ENCODE results near the gene BIRC5.
"Not testable (repeated sequence)": the region's sequence is repeated elsewhere in the genome, so short reads cannot be mapped to it uniquely, and the experiment has no call there.

Gene BIRC5

GRCh38 chr17:78241277-78242023, 27.4 kb downstream of the BIRC5 start:
- DNase-seq, result no peak

- no peak for DNase-seq
Measured at GRCh38 chr17:78242024-78242742, 28.1 kb downstream of the BIRC5 start.

DNA sequence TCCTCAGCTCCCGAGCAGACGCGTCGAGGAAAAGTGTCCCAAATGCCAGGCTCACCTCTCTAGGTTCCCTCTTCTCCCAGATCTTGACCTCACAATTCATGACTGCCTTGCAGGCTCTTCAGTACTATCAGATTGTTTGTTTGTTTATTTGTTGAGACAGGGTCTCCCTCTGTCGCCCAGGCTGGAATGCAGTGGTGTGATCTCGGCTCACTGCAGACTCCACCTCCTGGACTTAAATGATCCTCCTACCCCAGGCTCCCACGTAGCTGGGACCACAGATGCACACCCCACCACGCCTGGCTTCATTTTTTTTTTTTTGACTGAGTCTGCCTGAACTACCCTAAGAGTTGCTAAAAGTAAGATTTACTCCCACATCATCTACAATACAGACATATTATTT, 33.3 kb downstream of the BIRC5 start:
- no peak for DNase-seq

DNA sequence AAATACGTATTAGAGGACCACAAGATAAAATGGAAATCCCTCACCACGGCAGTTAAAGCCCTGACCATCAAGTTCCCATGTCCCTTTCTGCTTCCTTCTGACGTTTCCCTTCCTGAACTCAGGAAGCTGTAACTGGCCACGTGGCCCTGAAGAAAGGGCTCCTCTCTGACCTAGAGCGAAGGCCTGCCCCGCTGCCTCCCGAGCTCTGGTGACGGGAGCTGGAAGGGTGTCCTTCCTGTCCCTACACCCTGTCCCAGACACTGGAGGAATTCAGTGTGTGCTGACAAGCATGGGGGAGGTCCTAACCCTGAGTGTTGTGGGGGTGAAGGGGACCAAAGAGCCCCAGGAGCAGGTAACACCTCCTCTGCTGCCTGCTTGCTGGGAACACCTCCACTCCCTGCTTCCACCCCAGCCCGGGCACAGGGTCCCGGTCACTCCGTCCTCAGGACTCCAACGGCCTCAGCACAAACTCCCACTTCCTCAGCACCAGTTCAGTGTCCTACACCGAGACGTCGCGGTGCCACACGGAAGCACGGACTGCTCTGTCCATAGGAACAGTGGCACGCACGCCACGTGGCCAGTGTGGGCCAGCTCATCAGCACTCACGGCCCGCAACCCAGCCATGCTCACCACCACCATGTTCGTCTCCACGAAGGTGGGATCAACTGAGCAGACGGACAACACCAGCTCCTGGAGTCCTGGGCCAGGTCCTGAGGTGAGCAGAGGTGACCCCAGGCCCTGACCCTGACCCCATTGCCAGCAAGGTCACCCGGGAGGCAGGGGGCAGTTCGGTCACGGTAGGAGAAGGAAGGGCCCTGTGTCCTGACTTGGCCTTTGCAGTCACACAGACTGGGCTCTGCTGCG, 34.2 kb downstream of the BIRC5 start:
- DNase-seq, result no peak

- no peak for DNase-seq
Measured at GRCh38 chr17:78249074-78249817, 35.2 kb downstream of the BIRC5 start.

DNA sequence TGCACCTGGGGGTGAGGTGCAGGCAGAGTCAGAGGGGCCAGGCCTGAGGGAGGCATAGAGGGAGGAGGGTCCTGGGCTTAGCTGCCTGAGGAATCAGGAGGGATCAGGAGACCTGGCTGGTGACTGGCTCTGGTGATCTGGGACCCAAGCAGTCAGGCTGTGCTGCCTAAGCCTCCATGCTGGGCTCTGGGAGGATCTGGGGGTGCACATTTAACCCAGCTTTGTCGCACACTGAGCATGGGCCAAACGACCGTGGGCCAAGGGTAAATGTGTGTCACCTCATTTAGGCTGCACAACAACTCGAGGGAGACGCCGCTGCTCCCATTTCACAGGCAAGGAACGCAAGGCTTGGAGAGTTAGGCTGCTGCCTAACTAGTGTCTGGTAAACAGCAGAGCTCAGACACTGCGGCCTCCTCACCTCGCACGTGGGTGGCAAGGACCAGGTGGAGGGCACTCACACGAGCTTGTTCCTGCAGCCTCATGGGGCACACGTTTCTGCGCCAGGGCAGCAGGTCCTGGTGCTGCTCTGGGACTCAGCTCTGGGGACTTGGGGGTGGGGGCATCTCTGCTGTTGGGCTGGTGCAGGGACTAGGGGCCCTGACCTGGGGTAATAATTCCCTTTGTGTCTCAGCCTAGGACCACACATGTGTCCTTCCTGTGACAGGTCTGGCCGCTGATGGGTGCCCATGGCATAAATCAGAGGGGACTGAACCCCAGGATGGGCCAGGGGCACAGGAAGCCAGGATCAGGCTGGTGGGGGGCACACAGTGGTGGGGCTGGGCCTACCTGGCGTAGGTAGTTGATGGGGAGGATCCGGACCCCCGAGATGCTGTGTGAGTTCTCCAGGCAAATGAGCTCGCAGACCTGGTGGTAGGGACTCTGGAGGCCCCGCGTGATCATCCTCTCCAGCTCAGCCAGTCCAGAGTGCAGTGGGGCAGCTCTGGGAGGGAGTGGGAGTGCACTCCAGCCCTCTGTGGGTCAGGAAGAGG, 36.1 kb downstream of the BIRC5 start:
- DNase-seq, result no peak

GRCh38 chr17:78250891-78251772, 37.1 kb downstream of the BIRC5 start:
- peak; percentile 86 for DNase-seq

- DNase-seq, result no peak
Measured at GRCh38 chr17:78251773-78252103, 37.7 kb downstream of the BIRC5 start.

- DNase-seq, result peak; percentile 40
Measured at GRCh38 chr17:78252111-78252634, 38.1 kb downstream of the BIRC5 start.

DNA sequence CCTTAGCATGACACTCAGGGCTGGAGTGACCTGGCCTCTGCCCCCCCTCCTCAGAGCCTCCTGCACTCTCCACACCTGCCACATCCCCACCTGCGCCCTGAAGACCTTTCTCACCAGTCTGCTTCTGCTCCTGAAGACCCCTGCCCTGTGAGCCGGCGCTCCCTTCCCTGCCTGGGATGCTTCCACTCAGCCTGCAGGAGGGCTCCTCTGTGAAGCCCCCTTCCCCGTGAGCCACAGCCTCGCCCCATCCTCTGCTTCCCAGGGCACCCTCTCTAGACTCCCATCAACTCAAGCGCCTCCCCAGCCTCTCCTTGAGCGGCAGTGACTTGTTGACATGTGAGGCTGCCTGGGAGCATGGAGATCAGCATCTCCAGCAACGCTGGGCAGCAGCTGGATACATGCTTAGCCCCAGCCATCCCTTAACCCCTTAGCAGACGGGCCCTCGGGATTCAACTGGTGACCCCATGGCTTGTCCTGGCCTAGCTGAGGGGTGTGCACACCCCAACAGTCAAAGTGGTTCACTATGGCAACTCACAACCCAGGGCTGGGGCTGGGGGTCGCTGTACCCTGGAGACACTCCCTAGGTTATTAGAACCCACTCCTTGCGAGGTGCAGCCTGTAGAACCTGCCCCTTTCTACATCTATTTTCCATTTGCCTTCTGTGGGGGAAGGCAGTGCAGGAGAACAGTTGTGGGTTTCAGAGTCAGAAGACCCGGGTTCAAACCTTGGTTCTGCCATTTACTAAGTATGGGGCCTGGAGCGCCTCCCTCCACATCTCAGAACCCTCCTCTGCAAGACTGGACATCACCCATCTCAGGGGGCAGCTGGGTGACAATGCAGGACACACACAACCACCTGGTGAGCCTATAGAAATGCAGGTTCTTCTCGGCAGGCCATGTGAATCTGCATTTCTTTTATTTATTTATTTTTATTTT, 38.9 kb downstream of the BIRC5 start:
- no peak for DNase-seq

DNA sequence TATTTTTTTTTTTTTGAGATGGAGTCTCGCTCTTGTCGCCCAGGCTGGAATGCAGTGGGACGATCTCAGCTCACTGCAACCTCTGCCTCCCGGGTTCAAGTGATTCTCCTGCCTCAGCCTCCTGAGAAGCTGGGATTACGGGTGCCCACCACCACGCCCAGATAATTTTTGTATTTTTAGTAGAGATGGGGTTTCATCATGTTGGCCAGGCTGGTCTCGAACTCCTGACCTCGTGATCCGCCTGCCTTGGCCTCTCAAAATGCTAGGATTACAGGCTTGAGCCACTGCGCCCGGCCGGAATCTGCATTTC, 39.5 kb downstream of the BIRC5 start:
- DNase-seq, result not testable (repeated sequence)

- DNase-seq, result peak; percentile 85
Measured at GRCh38 chr17:78253946-78254672, 40.1 kb downstream of the BIRC5 start.

- DNase-seq, result no peak
Measured at GRCh38 chr17:78255029-78255656, 41.1 kb downstream of the BIRC5 start.

- no peak for DNase-seq
Measured at GRCh38 chr17:78255953-78256706, 42.1 kb downstream of the BIRC5 start.

- DNase-seq, result no peak
Measured at GRCh38 chr17:78256707-78257591, 42.9 kb downstream of the BIRC5 start.

- DNase-seq, result peak; percentile 51
Measured at GRCh38 chr17:78257810-78258322, 43.8 kb downstream of the BIRC5 start.
